Endothelial cell of umbilical vein (primary cell): ENCODE measurements around the gene USP37. TPM values are rescaled to one million over a fixed set of nuclear protein-coding genes. Genes with fewer than 3 reads are reported as not detected.

Source experiments
- BruUV-seq: library from RNA; stranded (reverse); fragments of 400-500 nt; replicated peaks from 2 replicates; lab custom pipeline; 2021; lab: Mats Ljungman, UMichigan
- CTCF ChIA-PET: fragments of 300-600, 350-600 bp; sonication (Branson Sonifier 250); formaldehyde crosslinking; loops from one replicate; lab custom pipeline; 2021; ENCODE audit warnings: antibody characterized with exemption, inconsistent platforms; lab: Charles Lee
- POLR2A ChIA-PET: fragments of 300-600, 350-600 bp; sonication (Branson Sonifier 250); formaldehyde crosslinking; loops from one replicate; lab custom pipeline; 2021; ENCODE audit warnings: antibody characterized with exemption, inconsistent platforms; lab: Charles Lee
- DNase-seq: peaks from one replicate; pipeline ENCODE4 v3.0.0-alpha.2; 2011; ENCODE audit warnings: low read depth, low spot score
- FAIRE-seq: peaks from 2 replicates; lab custom pipeline; 2011; peaks lifted over from hg19 to GRCh38; lab: Jason Lieb, UNC
- H2AFZ ChIP-seq: 2 replicates; pipeline ENCODE4 v1.6.0; 2012; ENCODE audit warnings: low read depth, low read length, control low read depth, inconsistent platforms
- H3K27ac ChIP-seq: 2 replicates; pipeline ENCODE4 v1.5.1; 2011; ENCODE audit warnings: low read depth, mild to moderate bottlenecking, control low read depth, low read length, moderate library complexity; ENCODE audit not compliant: insufficient read depth
- H3K27me3 ChIP-seq, 2 experiments: 2 replicates each; pipeline versions ENCODE4 v1.6.0 to v1.6.1; 2011; ENCODE audit warnings: low read length in 2 of 2, mixed read lengths in 1 of 2; ENCODE audit not compliant: control insufficient read depth in 2 of 2, insufficient read depth in 2 of 2
- H3K36me3 ChIP-seq, 2 experiments: 2 replicates in 1 of 2; 3 replicates in 1 of 2; pipeline ENCODE4 v1.5.1; 2011; ENCODE audit warnings: low read length in 2 of 2, mild to moderate bottlenecking in 1 of 2, moderate library complexity in 1 of 2; ENCODE audit not compliant: control insufficient read depth in 2 of 2, insufficient read depth in 2 of 2; ENCODE audit errors: extremely low read depth in 1 of 2
- H3K4me1 ChIP-seq: 3 replicates; pipeline ENCODE4 v1.5.1; 2011; ENCODE audit warnings: mild to moderate bottlenecking, low read length; ENCODE audit not compliant: control insufficient read depth, insufficient read depth; ENCODE audit errors: extremely low read depth
- H3K4me2 ChIP-seq: 2 replicates; pipeline ENCODE4 v1.6.1; 2011; ENCODE audit warnings: low read length, control low read depth, mixed read lengths; ENCODE audit not compliant: insufficient read depth
- H3K4me3 ChIP-seq, 3 experiments: fragments of 200-600 bp in 1 of 3; sonication (generic), shearing (Covaris generic) in 1 of 3; replicated peaks in 1 of 3; 2 replicates each; pipeline ENCODE4 v1.5.1; 2011 to 2016; ENCODE audit warnings: control low read depth in 3 of 3, low read length in 3 of 3, mild to moderate bottlenecking in 2 of 3, inconsistent platforms in 1 of 3, low read depth in 1 of 3, moderate library complexity in 1 of 3; ENCODE audit not compliant: insufficient read depth in 1 of 3
- H3K79me2 ChIP-seq: 2 replicates; pipeline ENCODE4 v1.6.0; 2012; ENCODE audit warnings: low read length, inconsistent platforms; ENCODE audit not compliant: control insufficient read depth, insufficient read depth
- H3K9ac ChIP-seq: replicated peaks from 2 replicates; pipeline ENCODE3; 2011; ENCODE audit warnings: low read length, control low read depth; ENCODE audit not compliant: insufficient read depth; ENCODE audit errors: extremely low read depth
- H3K9me1 ChIP-seq: replicated peaks from 3 replicates; pipeline ENCODE4 v1.6.0; 2011; ENCODE audit warnings: mild to moderate bottlenecking, low read length; ENCODE audit not compliant: control insufficient read depth, insufficient read depth; ENCODE audit errors: extremely low read depth
- H3K9me3 ChIP-seq: replicated peaks from 2 replicates; pipeline ENCODE4 v1.5.1; 2012; ENCODE audit warnings: low read length, inconsistent platforms; ENCODE audit not compliant: control insufficient read depth, insufficient read depth
- H4K20me1 ChIP-seq: replicated peaks from 2 replicates; pipeline ENCODE3; 2011; ENCODE audit warnings: mild to moderate bottlenecking, low read length; ENCODE audit not compliant: control insufficient read depth, insufficient read depth; ENCODE audit errors: extremely low read depth
- EZH2 ChIP-seq: IDR thresholded peaks from 2 replicates; pipeline ENCODE4 v1.6.1; 2012; ENCODE audit warnings: borderline replicate concordance, low read depth, mild to moderate bottlenecking, moderate library complexity, low read length, inconsistent platforms; ENCODE audit not compliant: severe bottlenecking
- GATA2 ChIP-seq: IDR thresholded peaks from 2 replicates; pipeline ENCODE4 v1.7.0; 2011; ENCODE audit warnings: low read depth, mild to moderate bottlenecking, moderate library complexity, mixed read lengths, low read length; ENCODE audit not compliant: insufficient read length, insufficient read depth
- JUN ChIP-seq: IDR thresholded peaks from 2 replicates; pipeline ENCODE4 v1.6.1; 2011; ENCODE audit warnings: borderline replicate concordance, low read depth; ENCODE audit not compliant: insufficient read length, insufficient read depth
- MAX ChIP-seq: IDR thresholded peaks from 2 replicates; pipeline ENCODE4 v1.6.1; 2011; ENCODE audit not compliant: insufficient read depth, insufficient read length
- MYC ChIP-seq: IDR thresholded peaks from one replicate; pipeline ENCODE4 v1.6.1; 2011; ENCODE audit warnings: mild to moderate bottlenecking, low read depth, low read length
- dilution Hi-C: fragments of 300-500 bp; cut with MboI; formaldehyde crosslinking; loops from one replicate; pipeline ENCODE4 v1.15.0; 2019; ENCODE audit warnings: low sequenced_read_pairs; ENCODE audit not compliant: extremely low pct_ligation_motif_present
- intact Hi-C: fragments of 100-400 bp; cut with micrococcal nuclease; formaldehyde crosslinking; loops from one replicate; pipeline ENCODE4 v1.10.0; 2022
- polyA plus RNA-seq, 4 experiments: library from polyadenylated mRNA; depleted of rRNA in 3 of 4; stranded (reverse) in 3 of 4; unstranded in 1 of 4; fragments of >200 nt; gene quantifications; 2 replicates each; pipeline versions ENCODE4 v1.2.1 to v1.2.3, GENCODE V29; 2011 to 2012; ENCODE audit warnings: missing spikeins in 1 of 4
- total RNA-seq: library from RNA; stranded (reverse); gene quantifications from 2 replicates; pipeline ENCODE4 v1.2.3, GENCODE V29; 2021

USP37 gene
- total and polyA plus RNA-seq, 2 donors (not counting 3 experiments of a cell fraction or from before 2014, with no cell fraction given): 1.9 to 14.4 TPM

DNA sequence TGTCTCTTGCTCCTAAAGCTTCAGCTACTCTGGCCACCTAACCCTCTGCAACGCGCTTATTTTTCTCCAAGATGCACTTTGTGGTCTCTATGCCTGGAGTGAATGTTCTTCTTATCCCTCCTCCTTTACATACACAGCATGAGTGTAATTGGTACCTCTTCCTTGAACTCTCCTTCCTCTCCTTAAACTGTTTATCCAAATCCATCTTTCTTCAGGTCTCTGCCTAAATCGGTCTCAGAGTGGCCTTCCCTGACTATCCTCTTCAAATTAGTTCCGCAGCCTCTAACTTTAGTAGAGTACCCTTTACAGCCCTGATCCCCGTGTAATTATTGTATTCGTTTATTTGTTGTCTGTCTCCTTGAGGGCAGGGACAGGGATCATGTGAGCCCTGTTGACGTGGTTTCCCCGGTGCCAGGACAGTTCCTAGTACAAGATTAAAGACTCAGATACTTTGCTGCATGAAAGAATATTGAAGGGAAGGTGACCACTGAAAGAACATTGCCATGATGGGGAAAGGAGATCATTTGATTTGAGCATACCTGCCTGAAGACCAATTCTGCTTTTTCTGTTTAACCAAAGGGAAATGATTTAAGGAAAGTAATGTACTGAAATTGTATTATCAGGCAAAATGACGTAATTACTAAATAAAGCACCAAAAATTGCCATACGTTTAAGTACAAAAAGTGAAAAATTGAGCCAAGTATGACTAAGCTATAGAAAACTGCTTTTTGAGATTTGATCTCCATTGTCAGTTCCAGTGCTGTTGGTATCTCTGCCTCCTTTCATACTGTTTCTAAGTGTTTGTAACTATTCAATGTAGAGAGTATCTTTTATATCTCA is 1.7 kb upstream of the USP37 start:
- TF ChIP-seq MAX: peak; percentile 10
- TF ChIP-seq GATA2: peak; percentile 30
- TF ChIP-seq MYC: no peak
- peak; percentile 56 for TF ChIP-seq JUN
- TF ChIP-seq EZH2: no peak
- peak; percentile 85 for DNase-seq

More for the DNA sequence above, 1.7 kb upstream of the USP37 start:
- Histone ChIP-seq H3K9me1 (no peaks in the 10 kb centered on the region), H3K9me3 (no peaks in the 10 kb centered on the region), H3K9ac (peak overlapping the region; percentile 91), H3K36me3 (peaks cover 0 to 3% of the 10 kb centered on the region in 2 experiments), H4K20me1 (no peaks in the 10 kb centered on the region), H2AFZ (no peak overlapping the region), H3K79me2 (peaks cover 72% of the 10 kb centered on the region), H3K27ac (peak overlapping the region; percentile 94), H3K4me1 (peaks cover 17% of the 10 kb centered on the region), H3K27me3 (no peaks in the 10 kb centered on the region), H3K4me3 (peak overlapping the region; percentile 17 to 80 (median 71)), H3K4me2 (peak overlapping the region; percentile 85)
- CTCF ChIA-PET: interaction anchor here (1.0 to 1.7 kb wide), 3 partner anchors 13 to 89 kb away, joined by 3 to 6 read pairs (median 3); partner anchors contain the start of genes BCS1L and ZNF142
- BruUV-seq: TSS peak; percentile 19
- intact Hi-C loops: loop anchor here (1.0 to 10.0 kb wide), 7 partner anchors 63 to 815 kb away; partner anchors contain the start of genes CNPPD1, CTDSP1, DNPEP and RETREG2
- peak; percentile 42 for FAIRE-seq
- POLR2A ChIA-PET: no interaction called here
- dilution Hi-C loops: loop anchor here (5.0 kb wide), 1 partner anchor 77 kb away; no protein-coding TSS in a partner anchor
